MM.1S (cell line): Measurements from ENCODE around the gene THRB.

Source experiments
- CTCF ChIP-seq: fragments of 300-600 bp; sonication (generic); IDR thresholded peaks from 2 replicates; pipeline ENCODE4 v1.5.1; 2016; ENCODE audit warnings: antibody characterized with exemption, low read length, mixed read lengths
- EZH2 ChIP-seq: fragments of 300-600 bp; sonication (generic); optimal IDR thresholded peaks from 2 replicates; pipeline ENCODE3; 2017; ENCODE audit warnings: low read depth, mild to moderate bottlenecking, antibody characterized with exemption, low read length, mixed read lengths

GRCh38 chr3:24137958-24138875 is 356.4 kb downstream of the THRB start:
- TF ChIP-seq EZH2 (no peak), CTCF (no peak)
